Right atrium auricular region (tissue), 2 donors: ENCODE measurements around the gene KMT5C. TPM values are rescaled to one million over a fixed set of nuclear protein-coding genes. Genes with fewer than 3 reads are reported as not detected.

Experiments
- DNase-seq: peaks from one replicate; pipeline ENCODE4 v3.0.0-alpha.2; 2019; ENCODE audit warnings: low spot score
- H3K27ac ChIP-seq, 2 donors: fragments of 200-600 bp; sonication (generic); 1 replicate in 1 of 2; 2 replicates in 1 of 2; pipeline ENCODE4 v1.5.1; 2016 to 2019
- H3K27me3 ChIP-seq, 2 donors: fragments of 200-600 bp; sonication (generic); one replicate each; pipeline versions ENCODE4 v1.5.1 to v1.6.0; 2017 to 2019
- H3K36me3 ChIP-seq: fragments of 200-600 bp; sonication (generic); one replicate; pipeline ENCODE4 v1.5.1; 2016
- H3K4me1 ChIP-seq, 2 donors: fragments of 200-600 bp; sonication (generic); one replicate each; pipeline versions ENCODE4 v1.5.1 to v1.6.0; 2017 to 2019
- H3K4me3 ChIP-seq, 2 donors: fragments of 200-600 bp; sonication (generic); 1 replicate in 1 of 2; 2 replicates in 1 of 2; pipeline ENCODE4 v1.5.1; 2017 to 2019; ENCODE audit warnings: mild to moderate bottlenecking in 1 of 2, moderate library complexity in 1 of 2
- H3K9me3 ChIP-seq, 2 donors: fragments of 200-600 bp; sonication (generic); one replicate each; pipeline ENCODE4 v1.5.1; 2019
- CTCF ChIP-seq, 2 donors: fragments of 200-600 bp; sonication (generic); IDR thresholded peaks; one replicate each; pipeline ENCODE4 v1.5.1; 2019; ENCODE audit warnings: antibody characterized with exemption in 2 of 2
- total RNA-seq, 2 donors: library from RNA; depleted of rRNA; stranded (reverse); fragments of >200 nt; gene quantifications; one replicate each; pipeline ENCODE4 v1.1.0, GENCODE V29; 2016

KMT5C gene
- total RNA-seq, 2 donors from 2014 or later = 2.4 to 3.3 TPM

DNA sequence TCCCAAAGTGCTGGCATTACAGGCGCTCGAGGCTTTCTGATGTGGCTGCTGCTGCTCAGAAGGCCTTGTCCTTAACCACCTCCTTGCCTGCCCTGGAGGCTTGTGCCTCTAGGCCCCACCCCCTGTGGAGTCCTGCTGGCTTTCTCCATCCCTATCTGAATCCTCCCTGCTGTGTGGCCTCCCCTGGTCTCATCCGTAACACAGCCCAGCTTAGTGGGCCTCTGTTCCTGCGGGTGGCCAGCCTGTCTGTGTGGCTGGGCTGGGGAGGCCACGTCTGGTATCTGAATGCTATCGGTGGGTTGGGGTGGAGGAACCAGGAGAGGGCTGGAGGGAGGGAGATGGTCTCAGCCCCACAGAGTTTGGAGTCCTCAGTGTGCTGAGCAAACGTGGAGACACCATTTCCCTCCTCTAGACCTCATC lies 50.8 kb downstream of the KMT5C start:
- Histone ChIP-seq H3K27ac (no peak overlapping the region), H3K4me1 (peaks cover 0 to 35% of the 10 kb centered on the region in 2 donors), H3K27me3 (no peaks in the 10 kb centered on the region), H3K9me3 (no peaks in the 10 kb centered on the region), H3K36me3 (peaks cover 32% of the 10 kb centered on the region), H3K4me3 (no peak overlapping the region)
- TF ChIP-seq CTCF (IDR thresholded peaks at IDR 0.05) = no peak
- no peak for DNase-seq

- DNase-seq = no peak
- H3K27ac ChIP-seq = no peak overlapping the region
- no peaks in the 10 kb centered on the region for H3K27me3 ChIP-seq
- no peak for TF ChIP-seq CTCF (IDR thresholded peaks at IDR 0.05)
- no peaks in the 10 kb centered on the region for H3K9me3 ChIP-seq
- H3K4me1 ChIP-seq = peaks cover 0 to 35% of the 10 kb centered on the region in 2 donors
- H3K4me3 ChIP-seq = no peak overlapping the region
- H3K36me3 ChIP-seq = peaks cover 32% of the 10 kb centered on the region
Observed at GRCh38 chr19:55391191-55391670, 51.6 kb downstream of the KMT5C start.

- no peaks in the 10 kb centered on the region for H3K27me3 ChIP-seq
- peaks cover 0 to 28% of the 10 kb centered on the region in 2 donors for H3K4me1 ChIP-seq
- no peak overlapping the region for H3K27ac ChIP-seq
- no peaks in the 10 kb centered on the region for H3K9me3 ChIP-seq
- peaks cover 31% of the 10 kb centered on the region for H3K36me3 ChIP-seq
- no peak for DNase-seq
- TF ChIP-seq CTCF (IDR thresholded peaks at IDR 0.05) = no peak
- no peak overlapping the region for H3K4me3 ChIP-seq
Observed at GRCh38 chr19:55391702-55392615, 52.3 kb downstream of the KMT5C start.

DNA sequence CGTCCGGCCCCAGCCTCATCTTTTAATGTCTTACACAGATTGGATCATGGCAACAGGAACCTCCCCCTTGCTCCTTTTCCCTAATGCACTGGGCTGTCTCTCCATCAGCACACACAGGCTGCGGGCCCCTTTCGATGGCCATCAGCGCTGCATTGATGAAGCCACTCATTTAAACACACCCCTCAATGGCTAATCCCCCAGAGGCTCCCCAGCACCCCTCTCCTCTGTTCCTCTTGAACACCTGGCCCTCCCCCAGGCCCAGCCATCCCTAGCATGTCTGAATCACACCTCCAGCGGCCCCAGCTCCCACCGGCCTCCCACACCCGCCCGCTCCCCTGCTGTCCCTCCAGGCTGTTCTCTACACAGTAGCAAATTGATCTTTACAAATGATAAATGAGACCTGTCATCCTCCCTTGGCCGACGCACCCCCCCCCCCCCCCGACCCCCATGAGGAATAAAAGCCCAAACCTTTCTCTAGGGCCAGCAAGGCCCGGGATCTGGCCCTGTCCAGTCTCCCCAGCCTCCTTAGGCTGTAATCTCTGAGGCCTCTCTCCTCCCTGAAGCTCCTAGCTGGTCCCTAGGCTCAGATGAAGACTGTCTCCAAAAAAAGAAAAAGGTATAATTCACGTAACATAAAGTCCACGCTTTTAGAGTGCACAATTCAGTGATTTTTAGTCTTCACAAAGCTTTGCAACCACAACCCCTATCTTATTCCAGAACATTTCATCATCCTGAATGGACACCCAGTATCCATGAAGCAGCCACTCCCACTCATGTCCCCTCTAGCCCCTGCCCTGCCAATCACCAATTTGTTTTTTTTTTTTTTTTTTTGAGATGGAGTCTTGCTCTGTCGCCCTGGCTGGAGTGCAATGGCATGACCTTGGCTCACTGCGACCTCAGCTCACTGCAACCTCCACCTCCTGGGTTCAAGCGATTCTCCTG lies 53.4 kb downstream of the KMT5C start:
- Histone ChIP-seq H3K27ac (no peak overlapping the region), H3K36me3 (peaks cover 20% of the 10 kb centered on the region)
- TF ChIP-seq CTCF (IDR thresholded peaks at IDR 0.05) = no peak

More for the DNA sequence above, 53.4 kb downstream of the KMT5C start:
- Histone ChIP-seq H3K4me1 (peaks cover 0 to 17% of the 10 kb centered on the region in 2 donors), H3K27me3 (no peaks in the 10 kb centered on the region), H3K4me3 (no peak overlapping the region), H3K9me3 (no peaks in the 10 kb centered on the region)
- DNase-seq = no peak

Other genes starting within 250 kb of the KMT5C start
- gene PPP1R12C, start 222.2 kb upstream of the KMT5C start, total RNA-seq = 100 to 1,000 TPM in 1 of 2 donors, 10 to 100 TPM in 1; 98.9 to 205 TPM
- 10 to 100 TPM in 1 of 2 donors, 1 to 10 TPM in 1; 6.8 to 46.5 TPM for gene TNNT1, start 190.7 kb upstream of the KMT5C start, total RNA-seq
- gene TNNI3, start 182.1 kb upstream of the KMT5C start, total RNA-seq = 1,000 to 10,000 TPM; 3,822 to 4,003 TPM
- gene DNAAF3, start 173.3 kb upstream of the KMT5C start, total RNA-seq = 1 to 10 TPM in 1 of 2 donors, under 1 TPM in 1; 0.89 to 2.7 TPM
- gene SYT5, start 159.6 kb upstream of the KMT5C start, total RNA-seq = under 1 TPM in 1 of 2 donors, not detected in 1; 0.08 TPM
- 1 to 10 TPM; 1.3 to 7.8 TPM for gene PTPRH, start 130.4 kb upstream of the KMT5C start, total RNA-seq
- 1 to 10 TPM in 1 of 2 donors, not detected in 1; 1.3 TPM for gene TMEM86B, start 111.1 kb upstream of the KMT5C start, total RNA-seq
- gene PPP6R1, start 80.9 kb upstream of the KMT5C start, total RNA-seq = 10 to 100 TPM; 28.7 to 35.5 TPM
- gene HSPBP1, start 59.8 kb upstream of the KMT5C start, total RNA-seq = 10 to 100 TPM; 29.6 to 35.8 TPM
- gene BRSK1, start 55.9 kb upstream of the KMT5C start, total RNA-seq = 10 to 100 TPM in 1 of 2 donors, 1 to 10 TPM in 1; 5.6 to 15.6 TPM
- 1 to 10 TPM in 1 of 2 donors, not detected in 1; 3.3 TPM for gene TMEM150B, start 14.5 kb upstream of the KMT5C start, total RNA-seq
- not detected for gene COX6B2, start 14.8 kb downstream of the KMT5C start, total RNA-seq
- gene GARIN5B, start 23.4 kb downstream of the KMT5C start, total RNA-seq = not detected
- under 1 TPM in 1 of 2 donors, not detected in 1; 0.16 TPM for gene IL11, start 30.6 kb downstream of the KMT5C start, total RNA-seq
- gene TMEM190, start 37.0 kb downstream of the KMT5C start, total RNA-seq = not detected
- gene TMEM238, start 44.4 kb downstream of the KMT5C start, total RNA-seq = 1 to 10 TPM in 1 of 2 donors, not detected in 1; 1.2 TPM
- gene RPL28, start 46.1 kb downstream of the KMT5C start, total RNA-seq = 100 to 1,000 TPM; 175 to 319 TPM
- 10 to 100 TPM; 19.1 to 22.0 TPM for gene UBE2S, start 67.9 kb downstream of the KMT5C start, total RNA-seq
- gene SHISA7, start 103.4 kb downstream of the KMT5C start, total RNA-seq = not detected
- gene ISOC2, start 121.8 kb downstream of the KMT5C start, total RNA-seq = 10 to 100 TPM; 87.0 to 92.2 TPM
- gene C19orf85, start 124.9 kb downstream of the KMT5C start, total RNA-seq = not detected
- 10 to 100 TPM in 1 of 2 donors, 1 to 10 TPM in 1; 5.6 to 13.2 TPM for gene ZNF628, start 136.7 kb downstream of the KMT5C start, total RNA-seq
- 1 to 10 TPM; 2.3 to 7.0 TPM for gene NAT14, start 145.3 kb downstream of the KMT5C start, total RNA-seq
- 1 to 10 TPM; 3.3 to 6.7 TPM for gene SSC5D, start 148.6 kb downstream of the KMT5C start, total RNA-seq
- gene SBK2, start 197.3 kb downstream of the KMT5C start, total RNA-seq = 100 to 1,000 TPM; 111 to 172 TPM
- gene SBK3, start 205.7 kb downstream of the KMT5C start, total RNA-seq = 100 to 1,000 TPM in 1 of 2 donors, 10 to 100 TPM in 1; 97.5 to 103 TPM
- gene ZNF579, start 241.0 kb downstream of the KMT5C start, total RNA-seq = 1 to 10 TPM; 6.2 to 6.4 TPM